K562 (cell line): ENCODE results near the gene FCHO1. TPM values are rescaled to one million over a fixed set of nuclear protein-coding genes. Genes with fewer than 3 reads are reported as not detected.

Experiments
- ATAC-seq: fragments of 200-7000 bp; cut with Tn5 transposase; 3 replicates; pipeline ENCODE4 v1.9.1; 2020; ENCODE audit warnings: moderate library complexity
- BruUV-seq: library from RNA; stranded (reverse); fragments of 400-500 nt; replicated peaks from 2 replicates; lab custom pipeline; 2021; lab: Mats Ljungman, UMichigan
- CTCF ChIA-PET: fragments of 300-600 bp; formaldehyde crosslinking; extraction: SDS; loops from one replicate; lab custom pipeline; 2021; ENCODE audit warnings: low intra/inter-chr PET ratio; lab: Yijun Ruan, JAX
- POLR2A ChIA-PET: fragments of 300-600, 350-650 bp; sonication (Branson Sonifier 250); formaldehyde crosslinking; extraction: SDS; loops from one replicate; lab custom pipeline; 2021; ENCODE audit warnings: antibody characterized with exemption, inconsistent platforms; lab: Yijun Ruan, JAX
- DNase-seq, 4 experiments: peaks; one replicate each; pipeline versions ENCODE4 v3.0.0 to v3.0.0-alpha.2; 2011 to 2018; ENCODE audit warnings: low spot score in 3 of 4, mixed read lengths in 3 of 4; ENCODE audit errors: extremely low read depth in 1 of 4
- FAIRE-seq: peaks from 2 replicates; lab custom pipeline; 2011; peaks lifted over from hg19 to GRCh38; lab: Jason Lieb, UNC
- H2AFZ ChIP-seq: 2 replicates; pipeline ENCODE4 v1.6.0; 2011; ENCODE audit warnings: low read depth, low read length, control low read depth, inconsistent platforms
- H3K27ac ChIP-seq: fragments of 200-600 bp; 3 replicates; pipeline ENCODE4 v1.8.0; 2011; ENCODE audit warnings: low read depth, mild to moderate bottlenecking, control low read depth, inconsistent platforms, low read length, moderate library complexity, mixed read lengths; ENCODE audit errors: extremely low read depth
- H3K27me3 ChIP-seq, 2 experiments: fragments of 300-600 bp in 1 of 2; 2 replicates in 1 of 2; 3 replicates in 1 of 2; pipeline versions ENCODE4 v1.6.0 to v1.8.0; 2011; ENCODE audit warnings: inconsistent platforms in 2 of 2, low read length in 2 of 2, mild to moderate bottlenecking in 1 of 2, mixed read lengths in 1 of 2, moderate library complexity in 1 of 2; ENCODE audit not compliant: control insufficient read depth in 2 of 2, insufficient read depth in 2 of 2
- H3K36me3 ChIP-seq: fragments of 300-600 bp; 3 replicates; pipeline ENCODE4 v1.8.0; 2011; ENCODE audit warnings: mild to moderate bottlenecking, low read length, inconsistent platforms; ENCODE audit not compliant: control insufficient read depth, insufficient read depth
- H3K4me1 ChIP-seq, 2 experiments: fragments of 200-600 bp in 1 of 2; replicated peaks in 1 of 2; 2 replicates in 1 of 2; 3 replicates in 1 of 2; pipeline versions ENCODE4 v1.5.1 to v1.8.0; 2011; ENCODE audit warnings: inconsistent platforms in 2 of 2, low read length in 2 of 2, mild to moderate bottlenecking in 1 of 2, mixed read lengths in 1 of 2, moderate library complexity in 1 of 2; ENCODE audit not compliant: control insufficient read depth in 2 of 2, insufficient read depth in 2 of 2
- H3K4me2 ChIP-seq: 2 replicates; pipeline ENCODE4 v1.6.1; 2011; ENCODE audit warnings: low read length, control low read depth, inconsistent platforms, mixed read lengths; ENCODE audit not compliant: insufficient read depth
- H3K4me3 ChIP-seq: fragments of 200-600 bp; sonication (generic), shearing (Covaris generic); 2 replicates; pipeline ENCODE4 v1.5.1; 2016; ENCODE audit warnings: control low read depth, inconsistent platforms
- H3K79me2 ChIP-seq: fragments of 200-600 bp; 3 replicates; pipeline ENCODE4 v1.8.0; 2011; ENCODE audit warnings: low read length, inconsistent platforms; ENCODE audit not compliant: control insufficient read depth, insufficient read depth
- H3K9ac ChIP-seq, 2 experiments: 2 replicates each; pipeline versions ENCODE4 v1.6.0 to v1.6.1; 2011; ENCODE audit warnings: low read depth in 2 of 2, low read length in 2 of 2, control low read depth in 1 of 2, inconsistent platforms in 1 of 2, mild to moderate bottlenecking in 1 of 2, mixed read lengths in 1 of 2; ENCODE audit not compliant: insufficient read depth in 1 of 2
- H3K9me1 ChIP-seq: one replicate; pipeline ENCODE4 v1.6.0; 2011; ENCODE audit warnings: inconsistent platforms, mild to moderate bottlenecking, low read length, moderate library complexity; ENCODE audit not compliant: control insufficient read depth, insufficient read depth
- H3K9me3 ChIP-seq: replicated peaks from 2 replicates; pipeline ENCODE4 v1.5.1; 2011; ENCODE audit warnings: low read depth, low read length, inconsistent platforms; ENCODE audit not compliant: control insufficient read depth, insufficient read depth
- H4K20me1 ChIP-seq: replicated peaks from 2 replicates; pipeline ENCODE4 v1.6.1; 2011; ENCODE audit warnings: low read length, inconsistent platforms, mixed read lengths; ENCODE audit not compliant: control insufficient read depth, insufficient read depth
- CBX1 ChIP-seq: sonication (generic); IDR thresholded peaks from 2 replicates; pipeline ENCODE4 v1.6.1; 2016; ENCODE audit warnings: antibody characterized with exemption, low read depth, mild to moderate bottlenecking
- CHD2 ChIP-seq: IDR thresholded peaks from 2 replicates; pipeline ENCODE4 v1.6.1; 2011; ENCODE audit warnings: low read depth, low read length
- GABPB2 ChIP-seq: fragments of 250-450 bp; sonication (Bioruptor Pico); conservative IDR thresholded peaks from 2 replicates; pipeline ENCODE4 v1.5.1; 2021; ENCODE audit warnings: mild to moderate bottlenecking
- HDAC1 ChIP-seq, 2 experiments: fragments of 450-650 bp; IDR thresholded peaks; 2 replicates each; pipeline ENCODE4 v1.6.1; 2016 to 2017; ENCODE audit warnings: inconsistent platforms in 1 of 2, mild to moderate bottlenecking in 1 of 2, moderate library complexity in 1 of 2
- HMGN3 ChIP-seq: IDR thresholded peaks from 2 replicates; pipeline ENCODE4 v1.6.1; 2011; ENCODE audit warnings: borderline replicate concordance, low read depth, mild to moderate bottlenecking, mixed read lengths, low read length; ENCODE audit not compliant: insufficient read length; ENCODE audit errors: extremely low read depth
- KDM1A ChIP-seq, 2 experiments: fragments of 450-650 bp; IDR thresholded peaks; 2 replicates each; pipeline ENCODE4 v1.6.1; 2016; ENCODE audit warnings: mild to moderate bottlenecking in 2 of 2
- KLF16 ChIP-seq: IDR thresholded peaks from 2 replicates; pipeline ENCODE4 v1.6.1; 2016; ENCODE audit warnings: antibody characterized with exemption
- NBN ChIP-seq: fragments of 450-650 bp; IDR thresholded peaks from 2 replicates; pipeline ENCODE4 v1.6.1; 2016; ENCODE audit warnings: low read depth, mild to moderate bottlenecking
- SREBF2 ChIP-seq: sonication (generic); formaldehyde crosslinking; IDR thresholded peaks from 2 replicates; pipeline ENCODE4 v1.4.0; 2020; ENCODE audit warnings: mild to moderate bottlenecking, missing genetic modification reagents
- ZBTB7A ChIP-seq: IDR thresholded peaks from 2 replicates; pipeline ENCODE4 v1.6.1; 2011; ENCODE audit warnings: low read depth, mild to moderate bottlenecking, low read length, moderate library complexity, borderline replicate concordance; ENCODE audit not compliant: control insufficient read depth
- ZNF830 ChIP-seq: fragments of 250-450 bp; sonication (Bioruptor Pico); IDR thresholded peaks from 2 replicates; pipeline ENCODE4 v1.5.0; 2021; ENCODE audit warnings: mild to moderate bottlenecking
- WGBS: fragments of 100-300 bp; shearing (Covaris generic); methylation state at CpG from one replicate; pipeline ENCODE4 v1.1.6; 2016; ENCODE audit warnings: low coverage, mixed read lengths; ENCODE audit not compliant: insufficient coverage; ENCODE audit errors: missing lambda C conversion rate; 5-methylcytosine and 5-hydroxymethylcytosine counted together
- in situ Hi-C: fragments of 300-500 bp; cut with MboI; formaldehyde crosslinking; loops from 4 replicates; pipeline ENCODE4 v1.15.0; 2018; ENCODE audit warnings: inconsistent platforms, mixed read lengths
- intact Hi-C: fragments of 100-400 bp; cut with micrococcal nuclease; formaldehyde crosslinking; loops from 2 replicates; pipeline ENCODE4 v1.14.2; 2022
- polyA plus RNA-seq, 8 experiments: library from polyadenylated mRNA; depleted of rRNA in 4 of 8; stranded (reverse) in 5 of 8; unstranded in 3 of 8; fragments of >200 nt; fragmentation: Nextera tagmentation in 2 of 8; fragmentation: Illumina TruSeq in 1 of 8; extraction: Ambion mirVana in 2 of 8; extraction: Trizol in 1 of 8; gene quantifications; 2 replicates each; pipeline versions ENCODE4 v1.2.1 to v1.2.3, GENCODE V29; 2011 to 2014; ENCODE audit warnings: inconsistent platforms in 1 of 8, missing spikeins in 1 of 8
- total RNA-seq, 7 experiments: library from RNA; depleted of rRNA in 6 of 7; stranded (reverse); fragments of >200 nt in 6 of 7; fragmentation: Illumina TruSeq in 2 of 7; extraction: Trizol in 2 of 7; gene quantifications; 2 replicates each; pipeline versions ENCODE4 v1.2.1 to v1.2.3, GENCODE V29; 2011 to 2021; ENCODE audit warnings: low replicate concordance in 1 of 7
- TF ChIP-seq, protein P1 (sequence below): fragments of 250-450 bp; sonication (Bioruptor Pico); IDR thresholded peaks from 2 replicates; pipeline ENCODE4 v1.4.0; 2020; ENCODE audit warnings: mild to moderate bottlenecking, moderate library complexity
- TF ChIP-seq, protein P2 (sequence below): fragments of 450-650 bp; IDR thresholded peaks from 2 replicates; pipeline ENCODE4 v1.7.1; 2018; ENCODE audit warnings: mild to moderate bottlenecking, low read depth; ENCODE audit not compliant: partially characterized antibody
- TF ChIP-seq, protein P3 (sequence below): conservative IDR thresholded peaks from 2 replicates; pipeline ENCODE4 v1.6.1; 2011; ENCODE audit warnings: low read depth, mild to moderate bottlenecking, low read length; ENCODE audit not compliant: control insufficient read depth

Gene FCHO1
- total and polyA plus RNA-seq, 9 of the 15 experiments (the other 6 are each of a cell fraction or from before 2014, with no cell fraction given), result 0.21 to 58.9 (median 18.3) TPM

DNA sequence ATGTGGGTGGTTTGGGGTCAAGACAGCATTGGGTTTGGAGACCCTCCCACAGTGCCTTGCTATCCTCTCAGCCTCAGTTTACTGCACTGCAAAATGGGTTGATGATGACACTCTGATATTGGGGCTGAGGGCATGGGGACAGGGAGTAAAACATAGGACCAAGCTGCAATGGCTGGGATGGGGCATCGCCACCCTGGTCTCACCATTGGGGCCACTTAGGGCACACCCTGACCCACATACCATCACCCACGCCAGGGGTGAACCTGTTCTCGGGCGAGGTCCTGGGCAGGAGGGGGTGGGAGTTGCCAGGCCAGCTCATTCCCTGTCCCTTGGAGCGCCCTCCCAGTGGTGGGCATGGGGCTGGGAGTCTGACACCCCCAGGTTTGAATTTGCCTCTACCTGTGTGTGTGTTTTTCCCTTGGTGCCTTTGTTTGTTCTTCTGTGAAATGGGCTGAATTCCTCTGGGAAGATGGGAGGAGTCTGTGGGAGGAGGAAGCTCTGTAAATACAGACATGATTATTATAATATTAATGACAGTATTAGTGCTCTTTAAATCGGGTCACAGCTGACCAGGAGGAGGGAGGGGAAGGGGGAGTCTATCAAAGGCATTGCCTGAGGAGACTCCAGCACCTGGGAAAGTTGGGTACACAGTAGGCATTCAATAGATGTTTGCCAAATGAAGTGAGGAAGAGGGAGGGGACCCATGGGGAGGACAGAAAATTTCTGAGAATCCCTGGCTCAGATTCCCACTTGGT, 2.2 kb upstream of the FCHO1 start:
- peak overlapping the region; percentile 58 for H3K27ac ChIP-seq
- TF ChIP-seq GABPB2 (CRISPR knock-in tag) (no peak), KDM1A (IDR thresholded peaks at IDR 0.05) (peak; percentile 89 to 93), HDAC1 (IDR thresholded peaks at IDR 0.05) (peak in 1 of 2 experiments; percentile 60; a peak in 2 of 4 replicates), ZBTB7A (no peak), CHD2 (no peak), ZNF830 (no peak), SREBF2 (no peak), NBN (no peak), CBX1 (peak; percentile 68), KLF16 (no peak), HMGN3 (no peak)
- TF ChIP-seq, protein P1, sequence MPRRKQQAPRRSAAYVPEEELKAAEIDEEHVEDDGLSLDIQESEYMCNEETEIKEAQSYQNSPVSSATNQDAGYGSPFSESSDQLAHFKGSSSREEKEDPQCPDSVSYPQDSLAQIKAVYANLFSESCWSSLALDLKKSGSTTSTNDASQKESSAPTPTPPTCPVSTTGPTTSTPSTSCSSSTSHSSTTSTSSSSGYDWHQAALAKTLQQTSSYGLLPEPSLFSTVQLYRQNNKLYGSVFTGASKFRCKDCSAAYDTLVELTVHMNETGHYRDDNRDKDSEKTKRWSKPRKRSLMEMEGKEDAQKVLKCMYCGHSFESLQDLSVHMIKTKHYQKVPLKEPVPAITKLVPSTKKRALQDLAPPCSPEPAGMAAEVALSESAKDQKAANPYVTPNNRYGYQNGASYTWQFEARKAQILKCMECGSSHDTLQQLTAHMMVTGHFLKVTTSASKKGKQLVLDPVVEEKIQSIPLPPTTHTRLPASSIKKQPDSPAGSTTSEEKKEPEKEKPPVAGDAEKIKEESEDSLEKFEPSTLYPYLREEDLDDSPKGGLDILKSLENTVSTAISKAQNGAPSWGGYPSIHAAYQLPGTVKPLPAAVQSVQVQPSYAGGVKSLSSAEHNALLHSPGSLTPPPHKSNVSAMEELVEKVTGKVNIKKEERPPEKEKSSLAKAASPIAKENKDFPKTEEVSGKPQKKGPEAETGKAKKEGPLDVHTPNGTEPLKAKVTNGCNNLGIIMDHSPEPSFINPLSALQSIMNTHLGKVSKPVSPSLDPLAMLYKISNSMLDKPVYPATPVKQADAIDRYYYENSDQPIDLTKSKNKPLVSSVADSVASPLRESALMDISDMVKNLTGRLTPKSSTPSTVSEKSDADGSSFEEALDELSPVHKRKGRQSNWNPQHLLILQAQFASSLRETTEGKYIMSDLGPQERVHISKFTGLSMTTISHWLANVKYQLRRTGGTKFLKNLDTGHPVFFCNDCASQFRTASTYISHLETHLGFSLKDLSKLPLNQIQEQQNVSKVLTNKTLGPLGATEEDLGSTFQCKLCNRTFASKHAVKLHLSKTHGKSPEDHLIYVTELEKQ (CRISPR knock-in tag), result no peak
- TF ChIP-seq, protein P2, sequence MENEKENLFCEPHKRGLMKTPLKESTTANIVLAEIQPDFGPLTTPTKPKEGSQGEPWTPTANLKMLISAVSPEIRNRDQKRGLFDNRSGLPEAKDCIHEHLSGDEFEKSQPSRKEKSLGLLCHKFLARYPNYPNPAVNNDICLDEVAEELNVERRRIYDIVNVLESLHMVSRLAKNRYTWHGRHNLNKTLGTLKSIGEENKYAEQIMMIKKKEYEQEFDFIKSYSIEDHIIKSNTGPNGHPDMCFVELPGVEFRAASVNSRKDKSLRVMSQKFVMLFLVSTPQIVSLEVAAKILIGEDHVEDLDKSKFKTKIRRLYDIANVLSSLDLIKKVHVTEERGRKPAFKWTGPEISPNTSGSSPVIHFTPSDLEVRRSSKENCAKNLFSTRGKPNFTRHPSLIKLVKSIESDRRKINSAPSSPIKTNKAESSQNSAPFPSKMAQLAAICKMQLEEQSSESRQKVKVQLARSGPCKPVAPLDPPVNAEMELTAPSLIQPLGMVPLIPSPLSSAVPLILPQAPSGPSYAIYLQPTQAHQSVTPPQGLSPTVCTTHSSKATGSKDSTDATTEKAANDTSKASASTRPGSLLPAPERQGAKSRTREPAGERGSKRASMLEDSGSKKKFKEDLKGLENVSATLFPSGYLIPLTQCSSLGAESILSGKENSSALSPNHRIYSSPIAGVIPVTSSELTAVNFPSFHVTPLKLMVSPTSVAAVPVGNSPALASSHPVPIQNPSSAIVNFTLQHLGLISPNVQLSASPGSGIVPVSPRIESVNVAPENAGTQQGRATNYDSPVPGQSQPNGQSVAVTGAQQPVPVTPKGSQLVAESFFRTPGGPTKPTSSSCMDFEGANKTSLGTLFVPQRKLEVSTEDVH, result no peak
- TF ChIP-seq, protein P3, sequence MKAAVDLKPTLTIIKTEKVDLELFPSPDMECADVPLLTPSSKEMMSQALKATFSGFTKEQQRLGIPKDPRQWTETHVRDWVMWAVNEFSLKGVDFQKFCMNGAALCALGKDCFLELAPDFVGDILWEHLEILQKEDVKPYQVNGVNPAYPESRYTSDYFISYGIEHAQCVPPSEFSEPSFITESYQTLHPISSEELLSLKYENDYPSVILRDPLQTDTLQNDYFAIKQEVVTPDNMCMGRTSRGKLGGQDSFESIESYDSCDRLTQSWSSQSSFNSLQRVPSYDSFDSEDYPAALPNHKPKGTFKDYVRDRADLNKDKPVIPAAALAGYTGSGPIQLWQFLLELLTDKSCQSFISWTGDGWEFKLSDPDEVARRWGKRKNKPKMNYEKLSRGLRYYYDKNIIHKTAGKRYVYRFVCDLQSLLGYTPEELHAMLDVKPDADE, result no peak

More for the DNA sequence above, 2.2 kb upstream of the FCHO1 start:
- Histone ChIP-seq H3K4me3 (no peak overlapping the region), H3K9me3 (no peaks in the 10 kb centered on the region), H3K9ac (peak overlapping the region; percentile 32 to 79; a peak in 3 of 4 replicates), H3K9me1 (no peaks in the 10 kb centered on the region), H2AFZ (peak overlapping the region; percentile 41; the same call in 1 of the 2 replicates), H3K4me2 (peak overlapping the region; percentile 71), H4K20me1 (no peaks in the 10 kb centered on the region; the same call in 1 of the 2 replicates), H3K4me1 (peaks cover 23 to 53% of the 10 kb centered on the region in 2 experiments), H3K27me3 (no peaks in the 10 kb centered on the region), H3K36me3 (peaks cover 9% of the 10 kb centered on the region; the same call in 2 of the 3 replicates), H3K79me2 (peaks cover 48% of the 10 kb centered on the region)
- ATAC-seq (no peak), FAIRE-seq (no peak), DNase-seq (no peak)
- WGBS, result 88% methylated on average over 6 of the region's 6 CpGs
- ChIA-PET CTCF (interaction anchor here (0.6 kb wide), 2 partner anchors 196 to 210 kb away, joined by 3 read pairs; no protein-coding TSS in a partner anchor), POLR2A (interaction anchor here (1.4 to 4.6 kb wide), 2 partner anchors 10 to 13 kb away, joined by 4 to 29 read pairs; no protein-coding TSS in a partner anchor)
- no TSS peak for BruUV-seq
- in situ Hi-C loops (no loop called here), intact Hi-C loops (no loop called here)
